Thyroid gland (tissue), 4 donors: ENCODE data around the gene ABCB8.

Source experiments
- POLR2A ChIP-seq, 2 donors: fragments of 450-650 bp; IDR thresholded peaks; one replicate each; pipeline ENCODE4 v1.6.1; 2017; ENCODE audit warnings: antibody characterized with exemption in 2 of 2, mild to moderate bottlenecking in 2 of 2, moderate library complexity in 1 of 2
- TF ChIP-seq, protein P1 (sequence below), 6 experiments: fragments of 200-600 bp in 3 of 6; fragments of 450-650 bp in 3 of 6; sonication (generic) in 3 of 6; IDR thresholded peaks; one replicate each; pipeline ENCODE4 v1.5.1; 2016 to 2019; ENCODE audit warnings: antibody characterized with exemption in 6 of 6, mild to moderate bottlenecking in 2 of 6, inconsistent platforms in 1 of 6, moderate library complexity in 1 of 6

DNA sequence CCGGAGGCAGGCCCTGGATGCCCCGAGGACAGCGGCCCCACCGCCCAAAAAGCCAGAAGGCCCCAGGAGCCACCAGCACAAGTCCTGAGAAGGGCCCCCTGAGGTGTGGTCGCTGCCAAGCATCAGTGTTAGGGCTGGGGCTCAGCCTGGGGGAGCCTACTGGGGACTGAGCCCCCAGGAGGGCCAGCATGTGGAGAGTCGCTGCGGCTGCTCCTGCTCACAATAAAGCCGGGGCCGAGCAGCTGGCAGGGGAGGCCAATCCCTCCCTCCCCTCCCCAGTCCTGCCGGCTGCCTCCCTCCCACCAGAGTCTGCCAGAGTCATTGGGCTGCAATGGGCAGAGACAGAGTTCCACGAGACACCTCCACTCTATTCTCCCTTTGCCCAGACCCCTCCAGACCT is 17.0 kb downstream of the ABCB8 start:
- TF ChIP-seq, protein P1, sequence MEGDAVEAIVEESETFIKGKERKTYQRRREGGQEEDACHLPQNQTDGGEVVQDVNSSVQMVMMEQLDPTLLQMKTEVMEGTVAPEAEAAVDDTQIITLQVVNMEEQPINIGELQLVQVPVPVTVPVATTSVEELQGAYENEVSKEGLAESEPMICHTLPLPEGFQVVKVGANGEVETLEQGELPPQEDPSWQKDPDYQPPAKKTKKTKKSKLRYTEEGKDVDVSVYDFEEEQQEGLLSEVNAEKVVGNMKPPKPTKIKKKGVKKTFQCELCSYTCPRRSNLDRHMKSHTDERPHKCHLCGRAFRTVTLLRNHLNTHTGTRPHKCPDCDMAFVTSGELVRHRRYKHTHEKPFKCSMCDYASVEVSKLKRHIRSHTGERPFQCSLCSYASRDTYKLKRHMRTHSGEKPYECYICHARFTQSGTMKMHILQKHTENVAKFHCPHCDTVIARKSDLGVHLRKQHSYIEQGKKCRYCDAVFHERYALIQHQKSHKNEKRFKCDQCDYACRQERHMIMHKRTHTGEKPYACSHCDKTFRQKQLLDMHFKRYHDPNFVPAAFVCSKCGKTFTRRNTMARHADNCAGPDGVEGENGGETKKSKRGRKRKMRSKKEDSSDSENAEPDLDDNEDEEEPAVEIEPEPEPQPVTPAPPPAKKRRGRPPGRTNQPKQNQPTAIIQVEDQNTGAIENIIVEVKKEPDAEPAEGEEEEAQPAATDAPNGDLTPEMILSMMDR (IDR thresholded peaks at IDR 0.05): no peak
- TF ChIP-seq POLR2A (IDR thresholded peaks at IDR 0.05): no peak
